GM19025 (cell line): ENCODE measurements around the gene RNF145.
"Not testable (repeated sequence)": the region's sequence is repeated elsewhere in the genome, so short reads cannot be mapped to it uniquely, and the experiment has no call there.

Experiments used
- ATAC-seq: cut with Tn5 transposase; IDR thresholded peaks from one replicate; pipeline ENCODE4 v1.9.1; 2021; ENCODE audit warnings: mild to moderate bottlenecking, low read depth, moderate library complexity; ENCODE audit not compliant: unreplicated experiment

Gene RNF145

GRCh38 chr5:159163027-159163700 lies 46.2 kb downstream of the RNF145 start:
- ATAC-seq: no peak

- no peak for ATAC-seq
These were observed 47.8 kb downstream of the RNF145 start for GRCh38 chr5:159161361-159162214.

GRCh38 chr5:159158553-159159091 lies 50.7 kb downstream of the RNF145 start:
- ATAC-seq: not testable (repeated sequence)

DNA sequence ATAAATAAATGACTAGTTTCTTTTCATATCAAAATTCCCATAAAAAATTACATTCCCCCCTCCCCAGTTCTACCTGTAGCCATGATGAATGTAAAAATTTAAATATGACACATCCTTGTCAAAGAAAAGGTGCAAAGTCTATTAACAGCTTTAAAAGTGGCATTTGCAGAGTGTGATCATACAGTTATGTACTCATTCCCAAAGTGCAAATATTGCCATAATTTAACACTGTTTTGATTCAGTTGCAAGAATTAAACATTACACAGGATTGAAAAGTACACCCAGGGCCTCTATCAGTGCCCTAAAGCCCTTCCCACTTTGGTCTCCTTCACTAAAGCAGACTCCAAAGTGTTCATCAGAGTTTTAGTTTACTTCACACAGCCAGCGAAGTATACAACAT lies 51.8 kb downstream of the RNF145 start:
- ATAC-seq: no peak

- ATAC-seq: no peak
These were observed 52.7 kb downstream of the RNF145 start for GRCh38 chr5:159156426-159157238.

DNA sequence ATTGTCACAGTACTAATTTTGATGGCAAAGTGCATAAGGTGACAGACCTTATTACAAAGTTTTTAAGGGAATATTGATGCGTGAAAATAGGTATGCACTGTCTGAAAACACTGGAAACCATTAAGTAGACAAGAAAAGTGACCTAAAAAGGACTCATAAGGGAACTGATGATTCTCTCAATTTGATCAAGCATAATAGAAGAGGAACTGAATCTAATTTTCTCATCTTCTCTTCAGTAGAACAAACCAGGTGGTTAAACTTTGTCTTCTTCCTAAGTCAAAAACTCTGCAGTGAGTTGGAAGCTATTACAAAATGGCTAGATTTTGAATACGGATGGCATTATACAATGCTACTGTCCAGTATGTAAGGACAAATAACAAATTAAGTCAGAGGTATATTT lies 53.4 kb downstream of the RNF145 start:
- ATAC-seq: no peak

- ATAC-seq: no peak
These were observed 56.5 kb downstream of the RNF145 start for GRCh38 chr5:159152876-159153275.

DNA sequence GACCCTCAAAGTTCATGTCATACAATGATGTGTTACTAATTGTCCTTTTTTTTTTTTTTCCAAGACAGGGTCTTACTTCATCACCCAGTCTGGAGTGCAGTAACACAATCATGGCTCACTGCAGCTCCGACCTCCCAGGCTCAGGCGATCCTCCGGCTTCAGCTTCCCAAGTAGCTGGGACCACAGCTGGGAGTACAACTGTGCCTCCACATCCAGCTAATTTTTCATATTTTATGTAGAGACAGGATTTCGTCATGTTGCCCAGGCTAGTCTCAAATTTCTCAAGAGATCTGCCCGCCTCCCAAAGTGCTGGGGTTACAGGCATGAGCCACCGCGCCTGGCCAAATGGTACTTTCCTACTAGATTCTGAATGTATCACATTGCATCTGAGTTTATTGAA lies 60.3 kb downstream of the RNF145 start:
- ATAC-seq: no peak

GRCh38 chr5:159147976-159148375 lies 61.4 kb downstream of the RNF145 start:
- no peak for ATAC-seq

DNA sequence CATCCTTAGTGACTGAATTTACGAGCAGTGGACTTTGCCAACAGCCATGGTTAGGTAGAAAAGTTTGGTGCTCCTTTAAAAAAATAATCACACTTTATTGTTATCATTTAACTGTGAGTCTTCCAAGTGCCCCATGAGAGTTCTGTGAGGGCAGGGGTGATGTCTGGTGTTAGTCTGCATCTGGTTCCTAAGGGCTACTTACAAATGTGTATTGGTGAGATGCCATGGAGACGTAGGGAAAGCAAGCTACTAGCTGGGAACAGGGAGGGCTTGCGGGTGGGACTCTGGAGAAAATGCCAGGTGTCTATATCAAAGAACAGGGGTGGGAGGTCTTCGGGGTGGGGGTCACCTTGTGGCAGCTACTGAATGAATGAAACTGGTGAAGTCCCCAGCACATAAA lies 62.5 kb downstream of the RNF145 start:
- ATAC-seq: no peak

- not testable (repeated sequence) for ATAC-seq
These were observed 64.2 kb downstream of the RNF145 start for GRCh38 chr5:159145160-159145559.

DNA sequence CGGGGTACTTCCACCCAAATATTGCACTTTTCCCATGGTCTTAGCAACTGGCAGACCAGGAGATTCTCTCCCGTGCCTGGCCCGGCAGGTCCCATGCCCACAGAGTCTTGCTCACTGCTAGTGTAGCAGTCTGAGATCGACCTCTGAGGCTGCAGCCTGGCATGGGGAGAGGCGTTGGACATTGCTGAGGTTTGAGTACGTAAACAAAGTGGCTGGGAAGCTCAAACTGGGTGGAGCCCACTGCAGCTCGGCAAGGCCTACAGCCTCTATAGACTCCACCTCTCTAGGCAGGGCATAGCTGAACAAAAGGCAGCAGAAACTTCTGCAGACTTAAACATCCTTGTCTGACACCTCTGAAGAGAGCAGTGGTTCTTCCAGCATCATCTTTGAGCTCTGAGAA lies 69.6 kb downstream of the RNF145 start:
- ATAC-seq: no peak

DNA sequence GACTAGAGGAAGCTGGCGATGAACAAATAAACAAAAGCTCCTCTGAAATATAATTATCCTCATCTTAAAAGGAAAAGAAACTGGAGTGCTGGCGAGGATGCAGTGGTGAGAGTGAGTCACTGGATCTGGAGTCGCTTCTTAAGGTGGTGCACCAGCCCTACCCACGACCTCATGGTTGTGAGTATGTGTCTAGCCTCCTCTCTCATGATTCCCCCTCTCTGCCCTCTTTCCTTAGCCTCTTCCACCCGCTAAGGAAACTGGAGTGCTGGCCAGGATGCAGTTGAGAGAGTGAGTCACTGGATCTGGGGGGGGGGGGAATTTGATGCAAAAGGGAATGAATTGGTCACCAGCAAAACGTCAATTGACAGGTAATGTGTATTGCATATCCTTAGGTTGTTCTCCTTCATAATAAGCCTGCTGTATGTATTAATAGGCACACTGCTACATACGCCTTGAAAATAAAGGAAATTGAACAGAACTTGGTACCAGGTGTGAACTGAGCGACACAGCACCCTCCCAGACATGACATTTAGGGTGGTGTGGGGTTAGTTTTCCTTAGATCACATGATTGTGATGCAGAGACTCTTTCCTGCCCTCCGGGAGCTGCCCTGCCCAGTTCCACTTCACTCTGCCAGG lies 73.3 kb downstream of the RNF145 start:
- no peak for ATAC-seq

GRCh38 chr5:159133041-159133741 lies 76.2 kb downstream of the RNF145 start:
- ATAC-seq: no peak

GRCh38 chr5:159132429-159133040 lies 76.8 kb downstream of the RNF145 start:
- no peak for ATAC-seq

GRCh38 chr5:159131951-159132350 lies 77.4 kb downstream of the RNF145 start:
- ATAC-seq: no peak

DNA sequence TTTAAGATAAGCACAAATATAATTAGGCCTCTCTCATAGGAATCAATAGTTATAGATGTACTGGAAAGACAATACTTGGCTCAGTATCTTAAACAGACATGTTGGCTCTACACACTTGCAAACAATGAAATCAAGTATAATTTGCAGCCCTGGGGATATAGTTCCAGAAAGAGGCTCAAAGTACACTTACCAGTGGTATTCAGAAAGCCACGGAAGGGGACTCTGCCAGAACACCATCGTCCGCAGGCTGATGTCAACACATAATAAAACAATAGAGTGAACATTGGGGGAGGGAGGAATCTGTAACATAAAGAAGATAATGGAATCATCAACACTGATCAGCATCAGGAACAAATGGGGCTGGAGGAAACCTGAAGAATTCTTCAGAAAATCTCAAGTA lies 78.5 kb downstream of the RNF145 start:
- no peak for ATAC-seq

DNA sequence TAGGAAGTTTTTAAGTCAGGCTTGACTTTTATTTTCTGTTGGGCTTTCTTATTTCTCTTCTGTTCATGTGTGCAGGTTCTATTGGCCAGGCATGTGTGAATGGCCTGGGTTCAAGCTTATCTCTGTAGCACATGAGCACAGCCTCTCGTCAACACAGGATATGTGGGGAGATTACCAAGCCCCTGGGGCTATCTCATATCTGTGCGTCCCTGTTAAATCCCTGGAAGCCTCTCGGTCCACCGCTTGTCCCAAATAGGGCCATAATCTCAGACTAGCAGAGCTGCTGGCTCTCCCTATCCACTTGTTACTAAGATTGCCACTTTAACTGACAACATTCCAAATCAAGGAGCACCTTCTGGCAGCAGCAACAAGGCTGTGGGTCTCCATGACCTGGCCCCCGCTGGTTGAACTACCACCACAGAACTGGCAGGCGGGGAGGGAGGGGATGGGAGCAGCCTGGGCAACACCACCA lies 81.2 kb downstream of the RNF145 start:
- ATAC-seq: no peak

- no peak for ATAC-seq
These were observed 85.7 kb downstream of the RNF145 start for GRCh38 chr5:159123700-159124099.
